OCI-LY7 (cell line): ENCODE measurements around the gene SGSM1. TPM values are rescaled to one million over a fixed set of nuclear protein-coding genes. Genes with fewer than 3 reads are reported as not detected.

Experiments used
- BruUV-seq: library from RNA; stranded (reverse); fragments of 400-500 nt; replicated peaks from 2 replicates; lab custom pipeline; 2021; lab: Mats Ljungman, UMichigan
- CTCF ChIA-PET: fragments of 300-600 bp; sonication (Branson Sonifier 250); formaldehyde crosslinking; loops from one replicate; lab custom pipeline; 2022; ENCODE audit warnings: antibody characterized with exemption; ENCODE audit not compliant: unreplicated experiment; lab: Charles Lee
- POLR2A ChIA-PET: fragments of 300-600 bp; sonication (Branson Sonifier 250); formaldehyde crosslinking; loops from one replicate; lab custom pipeline; 2022; ENCODE audit warnings: antibody characterized with exemption; lab: Charles Lee
- DNase-seq: peaks from one replicate; pipeline ENCODE4 v3.0.0-alpha.2; 2015; ENCODE audit warnings: low spot score
- H2AFZ ChIP-seq: fragments of 200-600 bp; sonication (generic), shearing (Covaris generic); 2 replicates; pipeline ENCODE4 v1.6.1; 2014; ENCODE audit warnings: mild to moderate bottlenecking, antibody characterized with exemption, low read length, moderate library complexity
- H3K27ac ChIP-seq: fragments of 200-600 bp; sonication (generic); 2 replicates; pipeline ENCODE4 v1.5.1; 2014; ENCODE audit warnings: mixed run types, low read depth, mild to moderate bottlenecking, moderate library complexity, low read length, inconsistent platforms; ENCODE audit not compliant: poor library complexity, severe bottlenecking
- H3K36me3 ChIP-seq: fragments of 200-600 bp; sonication (generic); 2 replicates; pipeline ENCODE4 v1.6.1; 2014; ENCODE audit warnings: mild to moderate bottlenecking, antibody characterized with exemption, low read length, moderate library complexity, mixed read lengths; ENCODE audit not compliant: insufficient read depth
- H3K4me1 ChIP-seq: fragments of 200-600 bp; sonication (generic); 2 replicates; pipeline ENCODE4 v1.5.1; 2014; ENCODE audit warnings: mild to moderate bottlenecking, low read length; ENCODE audit not compliant: insufficient read depth, poor library complexity, severe bottlenecking
- H3K4me2 ChIP-seq: fragments of 200-600 bp; sonication (generic); 2 replicates; pipeline ENCODE4 v1.6.1; 2014; ENCODE audit warnings: mild to moderate bottlenecking, low read length
- H3K4me3 ChIP-seq: fragments of 200-600 bp; sonication (generic); 2 replicates; pipeline ENCODE4 v1.5.1; 2014; ENCODE audit warnings: mild to moderate bottlenecking, low read depth, low read length; ENCODE audit not compliant: poor library complexity, severe bottlenecking
- H3K79me2 ChIP-seq: fragments of 200-600 bp; sonication (generic); 2 replicates; pipeline ENCODE4 v1.6.1; 2016; ENCODE audit warnings: low read depth, mild to moderate bottlenecking, low read length, moderate library complexity, mixed read lengths; ENCODE audit not compliant: insufficient read depth
- H3K9me2 ChIP-seq: fragments of 200-600 bp; sonication (generic); 2 replicates; pipeline ENCODE4 v1.6.1; 2016; ENCODE audit warnings: mild to moderate bottlenecking, low read length, mixed read lengths; ENCODE audit not compliant: insufficient read depth
- H3K9me3 ChIP-seq: fragments of 200-600 bp; sonication (generic); 2 replicates; pipeline ENCODE4 v1.6.1; 2014; ENCODE audit warnings: mild to moderate bottlenecking, mixed run types, low read length, mixed read lengths
- H4K20me1 ChIP-seq: fragments of 200-600 bp; sonication (generic); 2 replicates; pipeline ENCODE4 v1.6.1; 2014; ENCODE audit warnings: mild to moderate bottlenecking, antibody characterized with exemption, low read length, moderate library complexity, mixed read lengths; ENCODE audit not compliant: insufficient read depth
- CTCF ChIP-seq: fragments of 200-600 bp; sonication (generic); conservative IDR thresholded peaks from 2 replicates; pipeline ENCODE4 v1.5.1; 2014; ENCODE audit warnings: mild to moderate bottlenecking, antibody characterized with exemption, low read length, moderate library complexity, mixed read lengths
- EZH2phosphoT487 ChIP-seq: fragments of 200-600 bp; sonication (generic); IDR thresholded peaks from 2 replicates; pipeline ENCODE4 v1.6.1; 2018; ENCODE audit warnings: low read depth, borderline replicate concordance, mild to moderate bottlenecking, mixed run types, antibody characterized with exemption, low read length, moderate library complexity, mixed read lengths
- intact Hi-C: fragments of 100-400 bp; cut with micrococcal nuclease; formaldehyde crosslinking; loops from one replicate; pipeline ENCODE4 v1.10.0; 2022; ENCODE audit not compliant: unreplicated experiment
- total RNA-seq, 2 experiments: library from RNA; depleted of rRNA in 1 of 2; stranded (reverse); fragments of >200 nt in 1 of 2; shearing (Covaris generic) in 1 of 2; gene quantifications; 2 replicates each; pipeline ENCODE4 v1.2.3, GENCODE V29; 2014 to 2022

The SGSM1 gene
- total RNA-seq, 2 experiments from 2014 or later: not detected

- intact Hi-C loops: no loop called here
- H3K79me2 ChIP-seq: no peaks in the 10 kb centered on the region
- TF ChIP-seq EZH2phosphoT487: no peak
- peak; percentile 51 for TF ChIP-seq CTCF
- DNase-seq: peak; percentile 11
- ChIA-PET CTCF (no interaction called here), POLR2A (no interaction called here)
- no peak overlapping the region for H3K27ac ChIP-seq
- H3K4me2 ChIP-seq: no peak overlapping the region
- no TSS peak for BruUV-seq
- H3K9me3 ChIP-seq: no peaks in the 10 kb centered on the region
- H3K36me3 ChIP-seq: no peaks in the 10 kb centered on the region
- H3K4me1 ChIP-seq: no peaks in the 10 kb centered on the region
- no peak overlapping the region for H3K4me3 ChIP-seq
- H4K20me1 ChIP-seq: no peaks in the 10 kb centered on the region
- no peaks in the 10 kb centered on the region for H3K9me2 ChIP-seq
- no peak overlapping the region for H2AFZ ChIP-seq
Observed at GRCh38 chr22:24937114-24937513, 131.1 kb downstream of the SGSM1 start.

- no peak overlapping the region for H3K4me2 ChIP-seq
- H3K9me2 ChIP-seq: no peaks in the 10 kb centered on the region
Observed at GRCh38 chr22:24938741-24939341, 132.8 kb downstream of the SGSM1 start.

More at GRCh38 chr22:24938741-24939341, 132.8 kb downstream of the SGSM1 start:
- ChIA-PET POLR2A (no interaction called here), CTCF (interaction anchor here (0.5 to 0.7 kb wide), 2 partner anchors 69 to 204 kb away, joined by 3 read pairs; no protein-coding TSS in a partner anchor)
- Histone ChIP-seq H3K9me3 (no peaks in the 10 kb centered on the region), H4K20me1 (no peaks in the 10 kb centered on the region), H3K27ac (no peak overlapping the region), H3K4me3 (no peak overlapping the region), H3K79me2 (no peaks in the 10 kb centered on the region), H3K4me1 (no peaks in the 10 kb centered on the region), H3K36me3 (no peaks in the 10 kb centered on the region), H2AFZ (no peak overlapping the region)
- peak; percentile 85 for TF ChIP-seq CTCF
- TF ChIP-seq EZH2phosphoT487: no peak
- DNase-seq: peak; percentile 59
- intact Hi-C loops: loop anchor here (2.0 kb wide), 1 partner anchor 110 kb away; no protein-coding TSS in a partner anchor
- BruUV-seq: no TSS peak
